GM21528 (cell line): ENCODE data around the gene CDC5L.

Experiments
- ATAC-seq: cut with Tn5 transposase; IDR thresholded peaks from one replicate; pipeline ENCODE4 v1.9.1; 2021; ENCODE audit warnings: mild to moderate bottlenecking, moderate library complexity; ENCODE audit not compliant: unreplicated experiment, low FRiP score

CDC5L gene

DNA sequence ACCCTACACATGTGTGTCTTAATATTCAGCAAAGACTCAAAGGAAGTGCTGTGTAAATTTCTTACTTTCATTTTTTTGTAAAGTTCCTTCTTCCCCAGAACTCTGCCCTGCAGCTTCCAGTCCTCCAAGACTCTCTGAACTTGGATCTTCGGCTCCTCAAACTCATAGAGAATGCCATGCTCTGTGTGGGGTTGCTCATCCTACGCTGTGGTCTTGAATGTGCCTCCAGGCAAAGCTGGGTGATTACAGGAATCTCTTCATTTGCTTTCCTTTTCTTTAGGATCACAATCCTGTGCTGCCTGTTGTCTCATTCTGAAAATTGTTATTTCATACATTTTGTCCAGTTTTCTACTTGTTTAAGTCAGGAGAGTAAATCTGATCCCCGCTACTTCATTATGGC is 14.5 kb upstream of the CDC5L start:
- no peak for ATAC-seq

DNA sequence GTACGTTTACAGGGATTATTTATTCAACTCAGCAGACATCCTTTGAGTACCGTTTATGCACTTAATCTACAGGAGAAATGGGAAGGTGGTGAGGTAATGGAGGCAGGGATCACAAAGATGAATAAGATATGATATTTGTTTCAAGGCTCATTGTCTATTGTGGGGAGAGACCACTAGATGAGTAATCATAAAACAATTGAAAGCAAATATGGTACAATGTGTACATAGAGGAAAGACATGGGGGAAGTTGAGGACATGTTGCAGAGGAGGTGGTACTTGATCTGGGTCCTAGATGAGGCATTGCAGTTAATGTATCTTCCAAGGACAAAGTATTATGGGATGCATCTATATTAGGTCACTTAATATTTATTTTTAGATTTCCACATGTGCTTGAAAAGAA is 13.7 kb upstream of the CDC5L start:
- no peak for ATAC-seq

DNA sequence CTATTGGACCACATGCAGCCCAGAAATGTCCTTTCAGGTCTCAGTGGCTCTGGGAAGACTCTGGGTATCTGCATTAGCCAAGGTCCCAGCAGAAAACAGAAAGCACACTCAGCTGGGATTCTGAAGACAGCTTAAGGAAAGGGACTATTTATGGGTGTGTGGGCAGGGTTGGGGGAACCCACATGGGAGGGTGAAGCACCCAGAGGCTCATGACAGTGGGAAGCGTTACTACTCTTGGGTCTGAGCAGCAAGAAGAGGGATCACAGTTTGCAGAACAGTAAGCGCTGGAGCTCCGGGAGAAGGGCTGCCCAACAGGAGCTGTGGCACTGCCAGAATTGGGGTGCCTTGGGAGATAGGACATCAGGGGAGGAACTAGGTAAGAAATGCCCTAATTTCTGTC is 12.4 kb upstream of the CDC5L start:
- no peak for ATAC-seq

DNA sequence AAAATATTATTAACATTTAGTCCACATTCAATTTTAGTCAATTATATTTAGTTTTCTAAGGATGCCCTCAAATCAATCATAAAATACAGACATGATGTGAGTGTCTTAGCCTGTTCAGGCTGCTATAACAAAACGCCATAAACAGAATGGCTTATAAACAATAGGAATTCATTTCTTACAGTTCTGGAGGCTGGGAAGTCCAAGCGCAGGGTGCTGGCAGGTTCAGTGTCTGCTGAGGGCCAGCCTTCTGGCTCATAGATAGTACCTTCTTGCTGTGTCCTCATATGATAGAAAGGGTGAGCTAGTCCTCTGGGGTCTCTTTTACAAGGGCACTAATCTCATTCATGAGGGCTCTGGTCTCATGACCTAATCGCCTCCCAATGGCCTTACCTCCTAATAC is 10.0 kb upstream of the CDC5L start:
- no peak for ATAC-seq

DNA sequence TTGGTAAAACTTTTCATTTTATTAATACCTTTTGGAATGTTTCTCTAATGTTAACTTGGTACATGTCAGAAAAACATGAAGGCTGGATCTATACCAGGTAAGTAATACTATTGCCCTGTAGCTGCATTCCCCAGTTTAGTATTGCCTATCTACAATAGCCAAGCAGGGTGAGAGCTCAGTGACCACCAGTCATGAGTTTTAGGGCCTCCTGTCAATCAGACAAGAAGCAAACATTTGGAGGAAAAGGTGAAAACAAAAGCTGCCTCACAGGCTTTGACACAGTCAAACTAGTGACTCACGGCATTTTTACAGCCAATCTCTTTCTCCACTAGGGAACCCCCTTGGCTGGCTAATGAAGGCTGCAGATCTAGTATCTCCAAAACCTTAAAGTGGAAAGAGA is 9.5 kb upstream of the CDC5L start:
- ATAC-seq, result no peak

DNA sequence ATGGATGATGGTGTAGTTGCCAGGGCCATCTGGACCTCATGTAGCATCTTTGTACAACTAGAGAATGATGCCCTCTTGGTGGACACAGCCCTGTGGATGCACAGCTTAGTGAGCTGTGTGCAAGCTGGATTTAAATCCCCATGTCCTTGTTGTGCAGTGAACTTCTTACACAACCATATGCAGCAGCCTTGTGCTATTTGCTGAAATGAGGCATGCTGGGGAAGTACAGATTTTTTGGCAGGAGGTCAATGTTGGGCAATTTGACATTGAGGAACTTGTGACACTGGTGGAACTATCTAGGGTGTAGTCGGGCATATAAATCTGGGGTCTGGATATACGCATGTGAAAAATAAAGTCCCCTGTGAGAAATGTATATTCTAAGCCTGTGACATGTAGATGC is 5.8 kb upstream of the CDC5L start:
- no peak for ATAC-seq

DNA sequence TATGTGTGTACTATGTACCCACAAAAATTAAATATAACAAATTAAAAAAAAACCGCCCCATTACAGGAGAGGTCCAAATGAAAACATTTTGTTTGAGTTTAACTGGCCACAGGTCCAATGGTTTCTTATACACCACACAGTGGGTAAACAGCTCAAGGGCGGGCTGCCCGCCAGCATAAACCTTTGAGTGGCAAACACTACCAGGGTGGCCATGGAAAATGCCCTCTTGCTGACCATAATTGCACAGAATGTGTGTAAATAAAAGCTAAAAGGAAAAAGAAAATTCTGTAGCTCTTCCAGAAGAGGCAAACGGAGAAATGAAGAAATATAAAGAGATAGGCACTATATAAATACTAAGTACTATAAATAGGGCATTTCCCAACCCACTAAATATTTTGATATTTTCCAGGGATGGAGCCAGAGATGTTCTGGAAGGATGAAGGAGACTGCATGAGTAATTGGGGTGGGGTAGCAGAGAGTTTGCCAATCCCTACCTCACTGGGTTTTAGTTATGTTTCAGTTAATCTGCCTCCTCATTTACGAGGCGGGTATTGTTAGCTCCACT is 1.1 kb upstream of the CDC5L start:
- no peak for ATAC-seq

DNA sequence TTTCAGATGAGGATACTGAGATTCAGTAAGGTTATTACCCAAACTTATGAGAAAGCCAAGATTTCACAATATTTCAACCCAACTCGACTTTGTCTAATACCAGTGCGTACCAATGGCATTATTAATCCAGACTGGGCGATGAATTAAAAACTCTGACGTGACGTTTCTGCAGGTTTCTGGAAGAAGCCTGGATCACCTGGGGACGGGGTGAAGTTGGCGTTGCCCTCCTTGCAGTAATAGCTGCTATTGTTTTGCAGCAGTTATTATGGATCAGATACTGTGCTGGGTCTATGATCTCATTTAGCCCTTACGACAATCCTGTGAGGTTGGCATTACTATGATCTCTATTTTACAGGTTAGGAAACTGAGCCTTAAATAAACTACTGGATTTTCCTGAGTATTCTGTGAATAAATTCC is 569 bp upstream of the CDC5L start:
- ATAC-seq, result peak; percentile 6

DNA sequence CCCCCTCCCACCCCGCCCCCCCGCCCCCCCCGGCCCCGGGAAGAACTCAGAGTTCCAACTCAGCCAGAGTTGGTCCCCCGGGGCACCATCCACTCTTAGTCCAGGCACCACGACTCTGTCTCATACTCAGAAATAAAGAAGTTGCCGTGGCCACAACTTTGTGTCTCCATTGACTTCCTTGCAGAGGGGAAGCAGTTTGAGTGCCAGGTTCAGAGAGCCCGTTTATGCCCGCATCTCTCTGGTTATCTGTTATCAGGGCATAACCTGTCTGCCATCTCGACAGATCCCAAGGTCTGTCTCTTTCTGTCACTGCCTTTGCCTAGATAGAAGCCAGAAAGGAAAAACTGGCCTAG is 605 bp downstream of the CDC5L start:
- ATAC-seq, result peak; percentile 27

DNA sequence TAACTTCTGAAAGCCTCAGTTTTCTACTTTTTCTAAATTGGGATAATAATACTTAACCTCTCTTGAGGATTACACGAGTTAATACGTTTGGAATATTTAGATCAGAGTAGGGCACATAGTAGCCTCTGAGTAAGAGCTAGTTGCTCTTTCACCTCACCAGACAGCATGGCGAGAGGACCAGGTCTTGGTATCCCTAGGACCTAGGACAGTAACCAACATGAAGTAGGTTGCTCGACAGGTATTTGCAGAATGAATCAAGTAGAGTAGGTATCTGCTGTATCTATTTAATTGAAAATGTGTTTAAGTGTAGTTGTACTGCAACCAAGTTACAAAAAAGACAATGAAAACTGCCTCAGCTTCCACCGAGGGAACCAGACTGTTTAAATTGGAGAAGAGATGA is 1.4 kb downstream of the CDC5L start:
- ATAC-seq, result no peak

DNA sequence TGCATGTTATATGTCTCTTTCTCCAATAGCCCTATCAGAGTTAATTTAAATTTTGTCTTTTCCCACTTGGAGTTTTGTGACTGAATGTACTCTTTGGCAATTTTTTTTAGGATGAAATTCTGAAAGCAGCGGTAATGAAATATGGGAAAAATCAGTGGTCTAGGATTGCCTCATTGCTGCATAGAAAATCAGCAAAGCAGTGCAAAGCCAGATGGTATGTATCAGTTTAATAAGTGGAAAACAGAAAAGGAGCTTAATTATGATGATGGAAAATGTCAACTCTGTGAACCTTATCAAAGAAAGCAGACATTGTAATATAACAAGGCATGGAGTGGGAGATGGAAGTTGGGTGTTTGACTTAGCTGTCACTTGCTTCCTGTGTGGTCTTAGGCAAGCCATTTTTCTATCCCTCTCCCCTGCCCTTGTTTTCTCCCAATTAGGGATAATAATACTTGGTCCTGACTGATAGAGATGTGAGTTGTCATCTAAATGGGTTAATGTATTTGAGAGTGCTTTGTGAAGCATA is 2.7 kb downstream of the CDC5L start:
- ATAC-seq, result no peak

DNA sequence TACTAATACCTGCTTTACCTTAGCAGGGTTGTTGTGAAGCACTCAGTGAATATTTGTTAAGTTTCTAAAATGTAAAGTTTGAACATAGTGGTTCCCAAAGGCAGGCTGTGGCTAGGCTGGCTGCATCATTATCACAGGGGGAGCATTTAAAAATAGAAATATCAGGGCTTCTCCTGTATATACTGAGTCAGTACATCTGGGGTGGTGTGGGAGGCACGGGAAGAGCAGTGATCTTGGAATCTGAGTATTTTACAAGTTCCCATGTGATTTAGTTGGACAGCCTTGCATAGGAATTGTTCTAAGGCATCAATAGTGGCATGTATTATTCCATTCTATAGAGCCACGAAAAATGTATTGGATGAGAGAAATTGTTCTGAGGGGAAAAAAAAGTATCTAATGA is 8.0 kb downstream of the CDC5L start:
- ATAC-seq, result no peak

DNA sequence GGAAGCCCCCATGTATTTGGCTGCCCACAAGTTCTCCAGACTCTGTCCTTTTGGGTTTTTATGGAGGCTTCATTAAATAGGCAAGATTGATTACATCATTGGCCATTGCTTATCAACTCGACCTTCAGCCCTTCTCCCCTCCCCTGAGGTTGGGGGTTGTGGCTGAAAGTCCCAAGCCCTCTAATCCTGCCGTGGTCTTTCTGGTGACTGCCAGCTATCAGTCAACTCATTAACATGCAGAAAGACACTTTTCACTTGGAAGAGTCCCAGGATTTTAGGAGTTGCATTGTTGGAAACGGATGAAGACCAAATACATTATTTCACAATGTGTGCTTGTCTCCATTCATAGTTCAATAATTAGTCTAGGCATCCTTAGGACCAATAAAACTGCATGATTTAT is 9.5 kb downstream of the CDC5L start:
- ATAC-seq, result no peak

DNA sequence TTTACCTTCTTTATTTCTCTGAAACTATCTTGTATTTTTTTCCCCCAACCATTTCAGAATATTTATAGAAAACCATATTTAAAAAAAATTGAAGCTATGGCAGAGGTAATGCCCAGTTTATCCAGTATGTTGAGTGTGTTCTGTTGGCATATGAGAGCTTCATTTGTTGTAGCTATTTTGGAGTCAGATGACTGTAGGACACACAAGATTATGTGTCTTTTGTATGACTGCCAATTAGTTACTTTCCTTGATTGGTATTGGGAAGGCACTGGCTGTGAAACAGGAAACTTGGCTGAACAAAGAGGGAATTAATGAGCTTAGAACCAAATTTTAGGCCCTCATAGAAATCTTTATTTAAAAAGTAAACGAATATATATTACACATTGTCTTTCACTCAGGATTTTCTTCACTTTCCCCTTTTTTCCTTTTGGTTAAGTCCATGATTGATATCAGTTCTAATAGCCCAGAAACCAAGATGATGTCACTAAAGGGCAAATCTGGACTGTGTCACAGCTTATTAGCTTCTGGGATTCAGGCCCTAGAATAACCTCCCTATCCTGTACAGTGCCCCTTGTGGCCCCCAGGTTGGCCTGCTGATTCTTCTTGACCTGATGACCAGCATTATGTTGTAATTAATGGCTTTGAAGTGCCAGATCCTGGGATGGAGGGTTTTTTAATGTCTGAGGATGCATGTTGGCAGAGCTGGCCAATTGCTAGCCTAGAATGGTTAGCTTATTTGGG is 10.1 kb downstream of the CDC5L start:
- ATAC-seq, result no peak

DNA sequence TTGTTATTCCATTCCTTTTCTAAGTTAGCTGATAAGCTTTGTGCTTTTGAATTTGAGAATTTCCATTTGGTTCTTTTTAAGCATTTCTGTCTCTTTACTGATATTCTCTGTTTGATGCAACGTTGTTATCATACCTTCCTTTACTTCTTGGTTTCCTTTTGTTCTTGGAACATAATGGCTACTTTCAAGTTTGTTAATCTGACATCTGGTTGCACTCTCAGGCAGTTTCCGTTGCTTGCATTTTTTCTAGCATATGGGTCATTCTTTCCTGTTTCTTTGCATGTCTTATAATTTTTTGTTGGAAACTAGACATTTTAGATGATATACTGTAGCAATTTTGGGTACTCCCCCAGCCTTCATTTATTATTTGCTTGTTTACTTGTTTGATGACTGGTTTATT is 12.5 kb downstream of the CDC5L start:
- no peak for ATAC-seq

DNA sequence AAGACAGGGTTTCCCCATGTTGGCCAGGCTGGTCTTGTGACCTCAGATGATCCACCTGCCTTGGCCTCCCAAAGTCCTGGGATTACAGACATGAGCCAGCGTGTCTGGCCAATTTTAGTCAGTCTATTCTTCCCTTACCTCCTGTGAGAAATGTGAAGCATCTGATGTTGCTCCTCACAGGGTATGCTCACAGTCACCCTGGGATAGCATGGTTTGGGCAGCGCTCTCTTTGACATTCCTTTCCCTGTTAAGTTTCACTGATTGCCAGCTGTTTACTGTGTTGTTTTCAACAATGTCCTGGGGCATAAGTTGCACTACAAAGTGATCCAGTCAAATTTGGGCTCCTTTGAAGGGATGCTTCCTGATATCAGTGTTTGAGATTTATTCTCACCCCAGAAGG is 13.1 kb downstream of the CDC5L start:
- ATAC-seq, result no peak

DNA sequence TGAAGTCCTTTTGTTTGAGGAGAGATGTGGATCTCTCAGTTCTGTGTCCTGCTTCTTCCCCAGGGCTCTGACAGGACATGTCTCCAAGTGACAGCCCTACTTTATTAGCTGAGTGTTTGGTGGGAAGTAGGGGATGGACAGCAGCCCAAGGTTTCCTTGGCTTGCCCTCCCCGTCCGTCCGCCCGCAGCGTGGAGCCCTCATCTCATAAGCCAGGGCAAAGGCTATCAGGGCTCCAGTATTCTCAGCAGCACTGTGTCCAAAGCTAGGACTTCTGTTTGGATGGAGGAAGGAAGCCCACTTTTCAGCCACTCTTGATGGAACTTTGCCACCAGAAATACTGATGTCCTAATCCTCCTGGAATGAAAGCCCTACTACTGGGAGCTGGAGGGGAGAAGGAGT is 13.6 kb downstream of the CDC5L start:
- ATAC-seq, result no peak

DNA sequence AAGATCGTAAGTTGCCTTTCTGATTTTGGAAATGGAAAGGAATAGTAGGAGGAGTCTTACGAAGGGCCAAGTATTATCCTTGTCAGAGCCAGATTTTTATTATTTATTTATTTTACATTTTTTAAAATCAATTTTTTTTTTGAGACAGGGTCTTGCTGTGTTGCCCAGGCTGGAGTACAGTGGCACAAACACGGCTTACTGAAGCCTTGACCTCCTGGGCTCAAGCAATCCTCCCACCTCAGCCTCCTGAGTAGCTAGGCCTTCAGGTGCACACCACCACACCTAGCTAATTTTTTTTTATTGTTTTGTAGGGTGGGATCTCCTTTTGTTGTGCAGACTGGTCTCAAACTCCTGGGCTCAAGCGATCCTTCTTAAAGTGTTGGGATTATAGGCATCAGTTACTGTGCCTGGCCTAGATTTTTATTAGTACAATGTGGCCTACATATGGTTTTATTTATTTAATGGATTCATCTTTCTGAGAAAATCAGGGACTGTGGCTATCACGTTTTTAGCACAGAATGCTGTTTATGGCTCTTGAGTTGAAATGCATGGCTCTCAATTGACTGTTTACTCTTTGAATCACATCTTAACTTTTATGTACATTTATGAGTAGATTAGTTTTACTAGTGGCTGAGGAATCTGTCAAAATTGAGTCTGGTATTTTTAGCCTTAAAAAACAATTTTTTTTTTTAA is 16.7 kb downstream of the CDC5L start:
- ATAC-seq, result no peak

DNA sequence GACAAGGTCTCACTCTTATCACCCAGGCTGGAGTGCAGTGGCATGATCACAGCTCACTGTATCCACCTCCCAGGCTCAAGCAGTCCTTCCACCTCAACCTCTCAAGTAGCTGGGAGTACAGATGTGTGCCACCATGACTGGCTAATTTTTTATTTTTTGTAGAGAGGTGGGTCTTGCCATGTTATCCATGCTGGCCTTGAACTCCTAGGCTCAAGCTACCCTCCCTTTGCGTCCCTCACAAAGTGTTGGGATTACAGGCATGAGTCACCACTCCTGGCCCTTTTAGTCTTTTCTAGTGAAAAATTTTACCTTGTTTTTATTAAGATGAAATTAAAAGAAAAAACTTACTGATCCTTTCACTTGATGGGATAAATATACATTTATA is 17.2 kb downstream of the CDC5L start:
- no peak for ATAC-seq

DNA sequence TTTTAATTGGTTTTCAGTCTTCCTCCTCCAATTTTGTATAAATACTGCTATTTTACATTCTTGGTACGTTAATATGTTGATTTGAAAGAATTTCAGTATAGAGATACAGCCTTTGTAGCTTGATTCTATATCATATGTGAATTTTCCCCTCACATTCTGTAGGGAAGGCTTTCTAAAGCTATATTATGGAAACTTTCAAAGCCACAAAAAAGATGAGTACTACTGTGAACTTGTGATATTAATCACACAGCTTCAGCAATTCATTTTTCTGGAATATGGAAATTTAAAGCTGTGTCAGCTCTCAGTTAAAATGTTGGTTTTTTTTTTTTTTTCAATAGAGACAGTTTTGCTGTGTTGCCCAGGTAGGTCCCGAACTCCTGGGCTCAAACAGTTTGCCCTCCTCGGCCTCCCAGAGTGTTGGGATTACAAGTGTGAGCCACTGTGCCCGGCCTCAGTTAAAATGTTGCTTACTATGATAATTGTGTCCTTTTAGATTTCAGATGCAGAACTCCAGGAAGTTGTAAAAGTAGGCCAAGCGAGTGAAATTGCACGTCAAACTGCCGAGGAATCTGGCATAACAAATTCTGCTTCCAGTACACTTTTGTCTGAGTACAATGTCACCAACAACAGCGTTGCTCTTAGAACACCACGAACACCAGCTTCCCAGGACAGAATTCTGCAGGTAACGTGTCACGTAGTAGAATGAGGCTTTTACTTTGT is 20.6 kb downstream of the CDC5L start:
- no peak for ATAC-seq

DNA sequence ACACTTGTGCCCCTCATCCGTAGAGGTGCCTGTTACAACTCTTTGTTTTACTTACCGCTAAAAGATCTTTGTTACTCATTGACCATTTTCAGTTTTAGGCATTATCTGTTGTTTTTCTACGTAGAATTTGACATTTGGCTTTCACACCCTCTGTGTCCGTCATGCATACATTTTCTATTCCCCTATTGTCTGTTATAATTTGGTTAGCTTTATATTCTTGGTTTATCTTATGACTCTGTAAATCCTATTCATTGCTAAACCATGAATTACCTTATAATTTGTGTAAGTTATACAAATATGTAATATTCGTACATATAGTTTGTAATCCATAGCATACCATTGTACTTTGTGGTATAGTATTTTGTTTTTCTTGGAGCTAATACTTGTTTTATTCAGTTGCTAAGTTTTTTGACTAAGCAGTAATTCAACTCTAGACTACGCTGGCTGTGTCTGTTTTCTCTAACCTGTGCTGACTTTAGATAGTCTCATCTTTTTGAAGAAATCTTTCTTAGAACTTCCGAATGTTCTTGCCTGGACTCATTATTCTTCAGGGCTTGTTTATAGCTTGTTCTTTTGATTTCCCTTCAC is 21.8 kb downstream of the CDC5L start:
- no peak for ATAC-seq
